ENCODE data around the gene ARHGAP10.
A peak's percentile ranks its signal among the peaks of the same experiment; 100 is the strongest.

DNA sequence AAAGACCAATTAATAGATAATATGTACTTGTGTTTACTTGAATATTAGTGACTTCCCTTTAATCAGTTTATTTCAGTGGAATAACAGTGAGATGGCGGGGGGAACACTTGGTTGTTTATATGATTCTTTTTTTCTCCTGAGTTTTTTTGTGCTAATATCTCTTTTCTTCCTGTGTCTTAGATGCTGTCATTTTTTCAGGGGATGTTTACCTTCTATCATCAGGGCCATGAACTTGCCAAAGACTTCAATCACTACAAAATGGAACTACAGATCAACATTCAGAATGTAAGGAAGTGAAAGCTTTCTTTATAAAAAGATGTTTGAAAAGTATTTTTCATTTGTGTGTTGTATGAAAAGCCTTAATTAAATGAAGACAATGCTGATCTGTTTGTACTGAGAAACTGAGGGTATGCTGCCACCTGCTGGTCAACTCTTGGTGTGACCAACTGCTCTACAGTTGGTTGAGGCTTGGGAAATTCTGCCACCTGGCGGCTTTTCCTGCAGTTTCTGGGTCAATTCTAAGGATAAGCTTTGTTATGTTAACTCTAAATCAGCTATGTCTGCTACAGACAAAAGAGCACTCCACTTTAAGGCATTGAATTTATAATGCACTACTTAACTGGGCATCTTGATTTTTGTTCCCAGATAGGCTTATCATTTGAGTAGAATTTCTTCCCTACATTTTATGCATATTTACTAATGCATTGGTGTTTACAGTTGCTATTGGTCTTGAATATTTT, 134.8 kb downstream of the ARHGAP10 start:
- peak; percentile 100 for TF ChIP-seq RAD21 (IDR thresholded peaks at IDR 0.05; ENCODE audit: insufficient read depth, low read depth, low read length)
- TF ChIP-seq, protein P1, sequence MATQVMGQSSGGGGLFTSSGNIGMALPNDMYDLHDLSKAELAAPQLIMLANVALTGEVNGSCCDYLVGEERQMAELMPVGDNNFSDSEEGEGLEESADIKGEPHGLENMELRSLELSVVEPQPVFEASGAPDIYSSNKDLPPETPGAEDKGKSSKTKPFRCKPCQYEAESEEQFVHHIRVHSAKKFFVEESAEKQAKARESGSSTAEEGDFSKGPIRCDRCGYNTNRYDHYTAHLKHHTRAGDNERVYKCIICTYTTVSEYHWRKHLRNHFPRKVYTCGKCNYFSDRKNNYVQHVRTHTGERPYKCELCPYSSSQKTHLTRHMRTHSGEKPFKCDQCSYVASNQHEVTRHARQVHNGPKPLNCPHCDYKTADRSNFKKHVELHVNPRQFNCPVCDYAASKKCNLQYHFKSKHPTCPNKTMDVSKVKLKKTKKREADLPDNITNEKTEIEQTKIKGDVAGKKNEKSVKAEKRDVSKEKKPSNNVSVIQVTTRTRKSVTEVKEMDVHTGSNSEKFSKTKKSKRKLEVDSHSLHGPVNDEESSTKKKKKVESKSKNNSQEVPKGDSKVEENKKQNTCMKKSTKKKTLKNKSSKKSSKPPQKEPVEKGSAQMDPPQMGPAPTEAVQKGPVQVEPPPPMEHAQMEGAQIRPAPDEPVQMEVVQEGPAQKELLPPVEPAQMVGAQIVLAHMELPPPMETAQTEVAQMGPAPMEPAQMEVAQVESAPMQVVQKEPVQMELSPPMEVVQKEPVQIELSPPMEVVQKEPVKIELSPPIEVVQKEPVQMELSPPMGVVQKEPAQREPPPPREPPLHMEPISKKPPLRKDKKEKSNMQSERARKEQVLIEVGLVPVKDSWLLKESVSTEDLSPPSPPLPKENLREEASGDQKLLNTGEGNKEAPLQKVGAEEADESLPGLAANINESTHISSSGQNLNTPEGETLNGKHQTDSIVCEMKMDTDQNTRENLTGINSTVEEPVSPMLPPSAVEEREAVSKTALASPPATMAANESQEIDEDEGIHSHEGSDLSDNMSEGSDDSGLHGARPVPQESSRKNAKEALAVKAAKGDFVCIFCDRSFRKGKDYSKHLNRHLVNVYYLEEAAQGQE (IDR thresholded peaks at IDR 0.05; ENCODE audit: low read depth, low read length), result no peak

Measured in GM12878 (cell line).